ENCODE measurements around the gene ATAD3B.
"Not testable (repeated sequence)": the region's sequence is repeated elsewhere in the genome, so short reads cannot be mapped to it uniquely, and the experiment has no call there.

ATAD3B gene

DNA sequence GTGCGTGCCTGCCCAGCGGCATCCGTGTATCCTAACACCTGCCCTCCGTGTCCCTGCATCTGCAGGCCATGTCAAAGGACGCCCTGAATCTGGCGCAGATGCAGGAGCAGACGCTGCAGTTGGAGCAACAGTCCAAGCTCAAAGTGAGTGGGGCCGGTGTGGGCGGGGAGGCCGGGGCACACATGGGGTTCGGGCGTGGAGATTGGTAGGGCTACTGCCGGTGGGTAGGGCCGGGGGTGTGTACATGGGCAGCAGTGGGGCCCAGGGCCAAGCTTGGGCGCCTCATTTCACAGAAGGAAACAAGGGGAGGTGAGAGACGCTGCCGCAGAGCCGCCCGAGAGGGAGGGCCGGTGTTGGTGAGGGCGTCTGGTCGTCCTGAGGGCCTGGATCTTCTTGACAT is 20.9 kb upstream of the ATAD3B start:
- DNase-seq (ENCODE audit: low spot score), result not testable (repeated sequence)

DNA sequence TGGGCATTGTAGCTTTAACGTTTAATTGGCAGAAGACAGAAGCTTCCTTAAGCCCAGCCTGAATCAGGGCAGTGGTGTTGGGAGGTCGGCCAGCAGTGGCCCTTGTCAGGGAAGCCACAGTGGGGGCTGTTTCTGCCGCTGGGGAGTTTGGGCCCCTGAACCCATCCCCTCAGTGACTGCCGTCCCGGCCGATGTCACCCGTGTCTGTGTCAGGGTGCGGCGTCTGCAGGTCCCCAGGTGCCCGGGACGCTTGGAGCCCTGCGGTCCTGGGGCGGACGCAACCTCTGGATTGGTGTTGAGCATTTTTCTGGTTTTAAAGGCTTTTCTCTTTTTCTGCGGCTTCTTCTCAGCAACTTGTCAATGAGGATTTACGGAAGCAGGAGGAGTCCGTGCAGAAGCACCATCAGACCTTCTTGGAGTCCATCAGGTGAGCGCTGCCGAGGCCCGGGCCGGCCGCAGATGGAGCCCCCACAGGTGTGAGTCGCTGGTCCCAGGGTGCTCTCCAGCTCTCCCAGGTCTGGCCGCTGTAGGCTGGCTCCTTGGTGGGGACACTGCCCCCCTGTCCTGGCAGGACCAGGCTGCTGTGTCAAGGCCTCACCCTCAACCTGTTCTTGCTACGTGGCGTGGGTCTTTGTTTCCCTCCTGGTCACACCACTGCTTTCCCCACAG is 19.7 kb upstream of the ATAD3B start:
- DNase-seq (ENCODE audit: low spot score), result no peak

DNA sequence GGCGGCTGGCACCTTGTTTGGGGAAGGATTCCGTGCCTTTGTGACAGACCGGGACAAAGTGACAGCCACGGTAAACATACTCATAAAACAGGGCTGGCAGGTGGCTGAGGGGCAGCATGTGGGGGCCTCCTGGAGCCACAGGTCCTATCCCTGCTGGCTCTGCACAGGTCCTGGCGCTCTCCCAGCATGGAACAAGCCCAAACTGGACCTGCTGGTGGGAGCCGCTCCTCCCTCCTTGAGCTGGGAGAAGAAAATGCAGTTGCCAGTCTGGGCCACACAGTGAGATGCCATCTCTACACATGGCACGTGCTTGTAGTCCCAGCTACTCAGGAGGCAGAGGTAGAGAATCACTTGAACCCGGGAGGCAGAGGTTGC is 19.2 kb upstream of the ATAD3B start:
- DNase-seq (ENCODE audit: low spot score), result not testable (repeated sequence)

DNA sequence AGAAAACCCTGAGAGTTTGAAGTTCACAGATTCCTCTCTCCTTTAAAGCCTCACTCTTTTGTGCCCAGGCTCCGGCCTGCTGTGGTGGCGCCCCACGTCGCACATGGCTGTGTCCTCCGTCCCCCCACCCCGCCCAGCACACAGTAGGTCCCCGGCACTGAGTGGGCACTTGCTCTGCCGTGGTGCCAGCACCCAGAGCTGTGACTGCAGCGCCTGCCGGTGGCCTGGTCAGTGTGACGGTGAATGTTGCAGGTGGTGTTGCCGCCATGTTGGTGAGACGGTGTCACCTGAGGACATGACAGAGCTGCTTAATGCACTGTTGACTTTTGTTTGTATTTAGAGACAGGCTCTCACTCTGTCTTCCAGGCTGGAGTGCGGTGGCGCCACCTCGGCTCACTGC is 18.7 kb upstream of the ATAD3B start:
- DNase-seq (ENCODE audit: low spot score), result no peak

DNA sequence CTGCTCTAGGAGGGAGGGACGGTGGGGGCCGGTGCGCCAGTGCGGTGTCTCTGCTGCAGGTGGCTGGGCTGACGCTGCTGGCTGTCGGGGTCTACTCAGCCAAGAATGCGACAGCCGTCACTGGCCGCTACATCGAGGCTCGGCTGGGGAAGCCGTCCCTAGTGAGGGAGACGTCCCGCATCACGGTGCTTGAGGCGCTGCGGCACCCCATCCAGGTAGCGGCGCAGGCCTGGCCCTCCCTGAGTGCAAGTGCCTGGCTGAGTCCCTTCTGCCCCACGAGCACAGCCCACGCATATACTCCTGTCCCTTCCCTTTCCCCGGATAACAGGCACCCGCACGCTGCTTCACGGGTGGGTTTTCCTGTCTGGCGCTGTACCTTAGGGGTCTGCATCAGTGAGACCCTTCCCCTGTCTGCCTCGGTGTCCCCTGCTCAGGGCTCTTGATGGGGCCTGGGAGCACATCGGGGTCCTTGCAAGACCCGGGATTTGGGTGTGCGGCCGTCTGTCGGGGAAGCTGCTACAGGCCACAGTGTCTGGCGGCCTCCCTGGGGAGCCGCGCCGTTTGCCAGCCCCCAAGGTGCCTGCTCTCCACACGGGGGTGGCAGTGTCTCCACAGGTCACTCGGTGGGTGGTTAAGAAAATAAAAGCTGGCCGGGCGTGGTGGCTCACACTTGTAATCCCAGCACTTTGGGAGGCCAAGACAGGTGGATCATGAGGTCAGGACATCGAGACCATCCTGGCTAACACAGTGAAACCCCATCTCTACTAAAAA is 17.1 kb upstream of the ATAD3B start:
- DNase-seq (ENCODE audit: low spot score), result not testable (repeated sequence)

DNA sequence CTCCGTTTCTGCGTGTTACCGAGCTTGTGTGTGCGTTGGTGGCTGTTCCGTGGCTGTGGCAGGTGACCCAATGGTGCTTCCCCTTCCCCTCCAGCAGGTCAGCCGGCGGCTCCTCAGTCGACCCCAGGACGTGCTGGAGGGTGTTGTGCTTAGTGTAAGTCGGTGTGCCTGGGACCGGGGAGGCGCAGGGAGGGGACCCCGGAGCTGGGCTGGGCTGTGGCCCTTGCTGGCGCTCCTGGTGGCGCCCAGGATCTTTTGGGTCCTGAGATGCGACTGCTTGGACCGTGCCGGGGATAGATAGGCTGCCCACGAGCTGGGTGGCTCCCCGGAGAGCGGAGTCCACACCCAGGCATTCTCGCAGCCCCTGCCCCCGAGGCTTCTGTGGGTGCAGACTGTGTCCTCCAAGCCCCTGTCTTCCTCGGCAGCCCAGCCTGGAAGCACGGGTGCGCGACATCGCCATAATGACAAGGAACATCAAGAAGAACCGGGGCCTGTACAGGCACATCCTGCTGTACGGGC is 16.1 kb upstream of the ATAD3B start:
- no peak for DNase-seq (ENCODE audit: low spot score)

DNA sequence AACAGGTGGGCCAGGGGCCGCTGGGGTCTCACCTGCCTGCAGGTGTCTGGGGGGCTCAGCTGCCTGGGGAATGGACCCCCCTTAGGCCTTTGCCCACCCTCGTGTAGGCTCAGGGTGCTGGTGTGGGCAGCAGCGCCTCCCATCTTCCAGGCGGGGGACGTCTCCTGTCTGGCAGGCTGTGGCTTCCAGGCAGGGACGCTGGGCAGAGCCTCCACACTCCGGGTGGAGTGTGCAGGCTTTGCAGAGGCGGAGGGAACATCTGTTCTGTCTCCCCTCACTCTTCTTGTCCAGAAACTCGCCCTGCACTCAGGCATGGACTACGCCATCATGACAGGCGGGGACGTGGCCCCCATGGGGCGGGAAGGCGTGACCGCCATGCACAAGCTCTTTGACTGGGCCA is 15.6 kb upstream of the ATAD3B start:
- DNase-seq (ENCODE audit: low spot score), result not testable (repeated sequence)

DNA sequence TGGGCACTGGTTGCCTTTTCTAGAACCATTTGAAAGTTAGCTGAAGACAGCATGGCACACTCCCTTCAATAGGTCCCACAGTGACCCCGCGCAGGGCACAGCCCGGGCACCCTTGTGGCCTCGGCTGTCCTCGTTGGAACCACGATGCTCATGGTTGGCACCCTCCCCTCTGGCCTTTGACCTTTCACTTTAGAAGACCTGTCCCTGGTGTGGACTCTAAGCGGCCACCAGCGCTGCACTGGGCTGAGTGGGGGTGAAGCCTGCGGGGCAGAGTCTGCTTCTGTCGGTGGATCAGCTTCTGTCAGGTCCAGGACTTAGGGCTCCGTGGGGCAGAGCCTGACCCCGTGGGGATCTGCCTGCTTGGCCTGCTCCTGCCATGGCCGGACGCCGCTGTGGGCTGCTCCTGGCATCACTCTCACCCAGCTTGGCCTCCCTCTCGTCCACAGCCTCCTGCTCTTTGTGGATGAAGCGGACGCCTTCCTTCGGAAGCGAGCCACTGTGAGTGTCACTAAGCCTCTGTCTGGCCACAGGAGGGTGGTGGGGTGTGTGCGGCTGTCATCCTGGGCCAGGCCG is 14.8 kb upstream of the ATAD3B start:
- not testable (repeated sequence) for DNase-seq (ENCODE audit: low spot score)

DNA sequence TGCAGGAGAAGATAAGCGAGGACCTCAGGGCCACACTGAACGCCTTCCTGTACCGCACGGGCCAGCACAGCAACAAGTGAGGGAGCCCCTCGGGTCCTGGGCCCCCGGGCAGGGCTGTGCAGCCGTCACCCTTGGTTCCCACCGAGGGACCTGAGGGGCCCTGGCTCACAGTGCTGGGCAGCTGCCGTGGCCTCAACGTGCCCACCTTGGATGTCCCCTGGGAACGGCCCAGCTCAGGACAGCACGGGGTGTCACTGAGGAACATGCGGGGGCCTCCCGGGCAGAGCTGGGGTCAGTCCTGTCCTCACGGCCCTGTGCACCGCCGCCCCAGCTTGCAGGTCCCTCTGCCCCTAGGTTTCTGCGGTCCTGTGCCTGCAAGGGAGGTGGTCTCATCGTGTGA is 12.4 kb upstream of the ATAD3B start:
- DNase-seq (ENCODE audit: low spot score), result not testable (repeated sequence)

DNA sequence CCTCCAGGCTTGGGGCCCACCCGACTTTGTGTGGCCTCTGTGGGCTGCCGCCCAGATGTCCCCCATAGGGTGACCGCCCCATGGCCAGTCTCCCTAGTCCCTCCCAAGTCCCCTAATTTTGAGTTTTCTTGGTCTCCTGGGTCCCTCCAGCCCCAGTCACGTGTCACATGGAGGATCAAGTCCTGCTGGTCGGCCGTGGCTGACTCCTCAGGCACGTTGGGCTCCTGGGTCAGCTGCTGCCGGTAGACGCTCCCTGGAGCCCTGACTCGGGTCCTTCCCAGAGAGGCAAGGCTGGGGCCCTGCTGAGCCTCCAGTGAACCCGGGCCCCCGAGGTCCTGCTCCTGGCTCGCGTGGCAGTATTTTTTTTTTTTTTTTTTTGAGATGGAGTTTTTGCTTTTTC is 11.9 kb upstream of the ATAD3B start:
- DNase-seq (ENCODE audit: low spot score), result not testable (repeated sequence)

DNA sequence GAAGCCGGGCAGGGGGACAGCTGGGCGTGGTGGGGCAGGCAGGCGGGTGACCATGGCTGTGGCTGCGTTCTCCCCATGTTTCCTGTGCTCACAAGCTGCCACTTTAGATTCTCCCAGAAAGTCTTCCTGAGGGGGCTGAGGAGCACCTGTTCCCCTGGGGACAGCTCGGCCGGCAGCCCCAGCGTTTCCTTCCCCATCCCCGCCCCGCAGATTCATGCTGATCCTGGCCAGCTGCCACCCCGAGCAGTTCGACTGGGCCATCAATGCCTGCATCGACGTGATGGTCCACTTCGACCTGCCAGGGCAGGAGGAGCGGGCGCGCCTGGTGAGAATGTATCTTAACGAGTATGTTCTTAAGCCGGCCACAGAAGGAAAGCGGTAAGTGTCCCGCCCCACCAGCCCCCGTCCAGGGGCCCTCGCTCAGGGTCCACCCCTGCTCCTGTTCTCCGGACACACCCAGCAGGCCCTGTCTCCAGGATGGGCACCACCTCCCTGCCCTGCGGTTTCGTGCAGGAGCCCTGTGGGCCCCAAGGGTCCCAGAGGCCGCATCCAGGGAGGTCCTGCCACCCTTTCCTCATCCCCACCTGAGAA is 10.9 kb upstream of the ATAD3B start:
- DNase-seq (ENCODE audit: low spot score), result no peak

DNA sequence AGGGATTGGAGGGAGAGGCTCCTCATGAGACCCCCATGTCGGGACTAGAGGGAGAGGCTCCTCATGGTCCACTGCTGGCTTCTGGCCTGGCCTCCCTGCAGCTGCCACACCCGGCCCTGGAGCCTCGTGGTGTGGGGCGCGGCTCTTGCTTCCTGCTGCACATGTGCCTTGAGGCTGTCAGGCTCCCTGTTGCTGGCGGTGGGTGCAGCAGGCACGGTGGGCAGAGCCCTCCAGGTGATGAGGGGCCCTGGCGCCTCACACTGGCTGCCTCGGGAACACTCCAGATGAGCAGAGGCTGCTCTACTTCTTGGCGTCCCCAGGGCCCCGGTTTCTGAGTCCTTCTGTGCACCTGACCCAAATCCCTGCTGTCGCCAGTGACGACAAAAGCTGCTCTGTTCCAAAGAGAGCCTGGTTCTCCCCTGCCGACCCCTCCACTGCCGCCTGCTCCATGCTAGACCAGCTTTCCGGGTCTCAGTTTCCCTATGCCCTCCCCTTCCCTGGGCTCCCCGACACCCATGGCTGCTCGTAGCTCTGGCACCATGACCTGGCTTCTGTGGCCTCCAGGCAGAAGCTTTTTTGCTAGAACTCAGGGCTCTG is 9.7 kb upstream of the ATAD3B start:
- no peak for DNase-seq (ENCODE audit: low spot score)

DNA sequence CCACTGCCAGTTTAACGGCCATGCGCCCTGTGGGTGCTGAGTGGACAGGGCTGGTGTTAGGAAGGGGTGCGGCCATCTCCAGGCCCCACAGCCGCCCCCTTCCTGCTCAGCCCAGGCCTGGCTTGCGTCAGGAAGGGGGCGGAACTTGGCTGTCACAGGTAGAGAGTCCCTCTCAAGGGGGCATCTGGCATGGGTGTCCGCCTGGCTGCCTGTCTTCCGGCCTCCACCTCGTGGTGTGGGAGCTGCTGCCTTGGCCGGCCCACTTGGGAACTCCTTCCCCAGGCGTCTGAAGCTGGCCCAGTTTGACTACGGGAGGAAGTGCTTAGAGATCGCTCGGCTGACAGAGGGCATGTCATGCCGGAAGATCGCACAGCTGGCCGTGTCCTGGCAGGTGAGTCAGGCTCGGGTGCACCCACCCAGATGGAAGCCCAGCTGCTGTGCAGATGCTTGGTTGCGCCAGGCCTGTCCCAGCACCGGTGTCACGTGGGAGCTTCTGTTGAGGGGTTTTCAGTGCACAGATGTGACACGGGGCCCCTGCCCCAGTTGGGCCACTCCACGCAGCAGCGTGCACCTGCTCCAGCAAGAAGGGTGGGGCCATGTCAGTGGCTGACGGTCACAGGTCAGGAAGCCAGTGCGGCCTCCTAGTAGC is 9.1 kb upstream of the ATAD3B start:
- DNase-seq (ENCODE audit: low spot score), result no peak

DNA sequence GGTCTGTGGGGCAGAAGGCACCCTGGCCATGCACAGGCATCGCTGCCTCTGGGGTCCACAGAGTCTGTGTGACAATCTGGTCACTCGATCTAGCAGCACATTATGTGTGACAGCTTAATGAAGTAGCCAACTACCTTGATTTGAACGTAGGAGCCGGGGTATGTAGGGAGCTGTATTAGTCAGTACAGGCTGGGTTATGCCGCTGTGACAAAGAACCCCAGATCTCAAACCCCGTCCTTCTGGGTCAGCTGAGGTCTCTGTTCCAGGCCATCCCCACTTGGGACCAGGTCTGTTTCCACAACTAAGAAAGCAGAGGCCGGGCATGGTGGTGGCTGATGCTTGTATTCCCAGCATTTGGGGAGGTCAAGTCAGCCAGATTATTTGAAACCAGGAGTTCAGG is 8.3 kb upstream of the ATAD3B start:
- DNase-seq (ENCODE audit: low spot score), result no peak

DNA sequence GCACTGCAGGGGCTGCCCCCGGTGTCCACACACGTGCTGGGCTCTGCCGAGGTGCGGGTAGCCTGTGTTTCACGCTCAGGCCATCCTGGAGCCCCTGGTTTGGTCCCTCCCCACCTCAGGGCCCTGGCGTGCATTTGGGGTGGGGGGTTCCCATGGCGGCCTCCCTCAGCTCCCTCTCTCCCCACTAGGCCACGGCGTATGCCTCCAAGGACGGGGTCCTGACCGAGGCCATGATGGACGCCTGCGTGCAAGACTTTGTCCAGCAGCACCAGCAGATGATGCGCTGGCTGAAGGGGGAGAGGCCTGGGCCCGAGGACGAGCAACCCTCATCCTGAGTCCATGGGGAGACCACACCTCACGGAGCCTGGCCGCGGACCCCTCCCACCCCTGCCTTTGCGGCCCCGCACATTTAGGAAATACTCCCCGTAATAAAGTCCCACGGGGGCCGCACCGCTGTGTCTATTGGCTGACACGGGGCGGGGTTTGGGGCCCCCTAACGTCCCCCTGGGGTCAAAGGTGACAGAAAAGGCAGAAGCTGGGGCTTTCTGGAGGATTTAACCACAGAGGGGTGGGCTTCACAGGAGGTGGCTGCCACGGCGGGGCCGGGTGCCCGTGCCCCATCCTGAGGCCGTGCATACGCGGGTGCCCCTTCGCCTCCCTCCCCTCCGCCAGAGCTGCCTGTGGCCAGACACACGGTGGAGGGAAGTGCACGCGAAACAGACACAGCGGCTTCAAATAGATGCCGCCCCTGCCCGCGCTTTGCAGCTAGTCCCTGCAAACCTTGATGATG is 3.2 kb upstream of the ATAD3B start:
- DNase-seq (ENCODE audit: low spot score), result not testable (repeated sequence)

DNA sequence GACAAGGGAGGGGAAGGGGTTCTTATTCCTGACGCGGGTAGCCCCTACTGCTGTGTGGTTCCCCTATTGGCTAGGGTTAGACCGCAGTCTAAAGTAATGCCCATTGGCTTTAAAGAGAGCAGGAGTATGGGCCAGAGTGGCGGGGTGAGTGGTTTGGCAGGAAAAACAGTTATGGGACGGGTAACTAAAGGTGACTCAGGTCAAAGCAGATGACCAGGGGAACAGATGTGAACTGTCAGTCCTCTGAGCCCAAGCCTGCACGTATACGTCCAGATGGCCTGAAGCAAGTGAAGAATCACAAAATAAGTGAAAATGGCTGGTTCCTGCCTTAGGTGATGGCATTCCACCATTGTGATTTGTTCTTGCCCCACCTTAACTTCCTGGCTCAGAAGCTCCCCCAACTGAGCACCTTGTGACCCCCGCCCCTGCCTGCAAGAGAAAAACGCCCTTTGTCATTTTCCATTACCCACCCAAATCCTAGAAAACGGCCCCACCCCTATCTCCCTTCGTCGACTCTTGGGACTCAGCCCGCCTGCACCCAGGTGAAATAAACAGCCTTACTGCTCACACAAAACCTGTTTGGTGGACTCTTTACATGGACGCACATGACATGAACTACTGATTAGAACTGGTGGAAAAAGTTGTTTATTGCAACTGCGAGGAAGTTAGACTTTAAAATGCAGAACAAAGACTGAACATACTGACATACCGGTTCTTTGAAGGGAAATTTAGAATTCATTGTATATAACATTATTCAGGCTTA is 758 bp upstream of the ATAD3B start:
- peak; percentile 23 for DNase-seq (ENCODE audit: low spot score)

DNA sequence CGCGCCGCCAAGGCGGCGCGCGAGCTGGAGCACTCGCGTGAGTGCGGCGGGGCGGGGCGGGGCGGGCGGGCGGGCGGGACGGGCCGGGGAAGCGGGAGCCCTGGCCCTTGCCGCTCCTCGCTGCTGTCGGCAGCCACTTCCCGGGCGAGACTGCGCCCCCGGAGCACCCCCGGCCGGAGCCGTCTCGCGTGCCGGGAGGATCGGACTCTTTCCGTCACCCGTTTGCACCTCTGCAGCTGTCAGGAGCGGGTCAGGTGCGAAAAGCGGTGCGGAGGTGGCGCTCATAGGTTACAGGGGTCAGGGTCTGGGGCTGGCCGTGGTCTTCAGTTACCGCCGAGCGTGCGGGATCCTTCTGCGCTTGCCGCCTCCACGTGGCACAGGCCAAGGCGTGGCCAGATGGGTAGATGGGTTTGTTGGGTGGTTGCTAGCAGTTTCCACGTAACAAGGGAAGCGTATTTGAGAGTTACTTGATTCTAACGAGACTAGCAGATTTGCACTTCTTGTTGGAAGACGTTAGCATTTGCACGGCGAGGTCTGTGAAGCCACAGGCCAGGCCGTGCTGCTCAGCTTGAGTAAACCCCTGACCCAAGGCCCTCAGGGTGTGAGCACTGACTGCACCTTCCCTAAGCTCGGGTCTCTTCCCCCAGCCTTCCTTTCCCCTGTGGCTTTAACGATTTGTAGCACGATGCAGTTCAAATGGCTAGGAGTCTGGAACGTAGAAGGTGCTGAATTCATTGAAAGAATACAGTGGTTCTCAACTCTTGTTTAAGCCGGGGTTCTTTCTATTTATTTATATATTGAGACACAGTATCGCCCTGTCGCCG is 700 bp downstream of the ATAD3B start:
- DNase-seq (ENCODE audit: low spot score), result not testable (repeated sequence)

DNA sequence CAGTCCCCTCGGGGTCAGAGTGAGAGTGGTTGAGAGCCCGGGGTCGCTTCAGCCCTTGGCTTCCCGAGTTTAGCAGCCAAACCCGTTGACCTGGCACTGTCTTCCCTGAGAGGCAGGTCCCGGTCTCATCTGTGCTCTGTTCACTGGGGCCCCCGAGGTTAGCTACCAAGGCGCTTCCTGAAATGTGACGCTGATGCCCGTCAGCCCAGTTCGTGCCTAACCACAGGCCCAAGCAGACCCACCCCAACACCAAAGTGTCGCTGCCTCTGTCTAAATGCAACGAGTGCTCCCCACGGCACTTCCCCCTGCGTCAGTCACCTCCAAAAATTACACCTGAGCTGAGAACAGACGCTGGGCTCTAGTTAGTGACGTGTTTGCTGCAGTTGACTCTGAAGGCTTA is 4.4 kb downstream of the ATAD3B start:
- not testable (repeated sequence) for DNase-seq (ENCODE audit: low spot score)

DNA sequence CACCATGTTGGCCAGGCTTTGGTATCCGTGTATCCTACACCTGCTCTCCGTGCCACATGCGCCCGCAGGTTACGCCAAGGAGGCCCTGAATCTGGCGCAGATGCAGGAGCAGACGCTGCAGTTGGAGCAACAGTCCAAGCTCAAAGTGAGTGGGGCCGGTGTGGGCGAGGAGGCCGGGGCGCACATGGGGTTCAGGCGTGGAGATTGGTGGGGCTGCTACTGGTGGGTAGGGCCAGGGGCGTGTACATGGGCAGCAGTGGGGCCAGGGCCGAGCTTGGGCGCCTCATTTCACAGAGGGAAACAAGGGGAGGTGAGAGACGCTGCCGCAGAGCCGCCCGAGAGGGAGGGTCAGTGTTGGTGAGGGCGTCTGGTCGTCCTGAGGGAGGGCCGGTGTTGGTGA is 5.6 kb downstream of the ATAD3B start:
- DNase-seq (ENCODE audit: low spot score), result no peak

All from pons (tissue), 1 donor.